NCI-H1092 (cell line): Measurements from ENCODE around the gene RABGEF1.
"Not testable (repeated sequence)": the region's sequence is repeated elsewhere in the genome, so short reads cannot be mapped to it uniquely, and the experiment has no call there.

ENCODE experiments used
- DNase-seq: peaks from one replicate; lab custom pipeline; 2025; lab: John Stamatoyannopoulos, UW

RABGEF1 gene

GRCh38 chr7:66765322-66766025 lies 24.9 kb downstream of the RABGEF1 start:
- not testable (repeated sequence) for DNase-seq

GRCh38 chr7:66766041-66766440 lies 25.5 kb downstream of the RABGEF1 start:
- no peak for DNase-seq

GRCh38 chr7:66767486-66767885 lies 27.0 kb downstream of the RABGEF1 start:
- DNase-seq = not testable (repeated sequence)

- no peak for DNase-seq
Measured at GRCh38 chr7:66768865-66769832, 28.6 kb downstream of the RABGEF1 start.

- DNase-seq = no peak
Measured at GRCh38 chr7:66769833-66770512, 29.4 kb downstream of the RABGEF1 start.

GRCh38 chr7:66771795-66772194 lies 31.3 kb downstream of the RABGEF1 start:
- no peak for DNase-seq

- DNase-seq = not testable (repeated sequence)
Measured at GRCh38 chr7:66773744-66774143, 33.2 kb downstream of the RABGEF1 start.

- not testable (repeated sequence) for DNase-seq
Measured at GRCh38 chr7:66776383-66776782, 35.9 kb downstream of the RABGEF1 start.

GRCh38 chr7:66776800-66777442 lies 36.4 kb downstream of the RABGEF1 start:
- DNase-seq = no peak

GRCh38 chr7:66778201-66778600 lies 37.7 kb downstream of the RABGEF1 start:
- DNase-seq = no peak

GRCh38 chr7:66779669-66780409 lies 39.3 kb downstream of the RABGEF1 start:
- no peak for DNase-seq

GRCh38 chr7:66781408-66782090 lies 41.0 kb downstream of the RABGEF1 start:
- DNase-seq = no peak

- not testable (repeated sequence) for DNase-seq
Measured at GRCh38 chr7:66782875-66783274, 42.3 kb downstream of the RABGEF1 start.

GRCh38 chr7:66783887-66784595 lies 43.5 kb downstream of the RABGEF1 start:
- not testable (repeated sequence) for DNase-seq

GRCh38 chr7:66790196-66790595 lies 49.7 kb downstream of the RABGEF1 start:
- no peak for DNase-seq

- no peak for DNase-seq
Measured at GRCh38 chr7:66790725-66791124, 50.2 kb downstream of the RABGEF1 start.

- no peak for DNase-seq
Measured at GRCh38 chr7:66800591-66800990, 60.1 kb downstream of the RABGEF1 start.

GRCh38 chr7:66804001-66804400 lies 63.5 kb downstream of the RABGEF1 start:
- DNase-seq = no peak

- no peak for DNase-seq
Measured at GRCh38 chr7:66807736-66808135, 67.2 kb downstream of the RABGEF1 start.

- DNase-seq = no peak
Measured at GRCh38 chr7:66810716-66811115, 70.2 kb downstream of the RABGEF1 start.
